Measurements from ENCODE around the gene VCAN.
A peak's percentile ranks its signal among the peaks of the same experiment; 100 is the strongest.

Gene VCAN

GRCh38 chr5:83493644-83494043, 22.1 kb downstream of the VCAN start:
- Histone ChIP-seq H3K4me3 (ENCODE audit: insufficient read depth, low read depth, low read length) (no peak overlapping the region), H3K9me3 (ENCODE audit: control insufficient read depth, low read length) (no peaks in the 10 kb centered on the region), H3K4me1 (ENCODE audit: control insufficient read depth, insufficient read depth, low read length) (no peaks in the 10 kb centered on the region), H3K27ac (ENCODE audit: insufficient read depth, low read depth, low read length, poor library complexity, severe bottlenecking) (no peak overlapping the region), H3K27me3 (ENCODE audit: control insufficient read depth, insufficient read depth, low read length, poor library complexity, severe bottlenecking) (no peaks in the 10 kb centered on the region), H3K36me3 (ENCODE audit: control insufficient read depth, insufficient read depth, low read length) (peaks cover 35% of the 10 kb centered on the region)
- WGBS, 2 experiments = 84% methylated on average over 7 of the region's 7 CpGs

GRCh38 chr5:83494087-83494620, 22.6 kb downstream of the VCAN start:
- WGBS, 2 experiments = 92 to 97% methylated on average over 1 of the region's 2 CpGs
- Histone ChIP-seq H3K27ac (ENCODE audit: insufficient read depth, low read depth, low read length, poor library complexity, severe bottlenecking) (no peak overlapping the region), H3K36me3 (ENCODE audit: control insufficient read depth, insufficient read depth, low read length) (peaks cover 40% of the 10 kb centered on the region), H3K27me3 (ENCODE audit: control insufficient read depth, insufficient read depth, low read length, poor library complexity, severe bottlenecking) (no peaks in the 10 kb centered on the region), H3K4me3 (ENCODE audit: insufficient read depth, low read depth, low read length) (no peak overlapping the region), H3K4me1 (ENCODE audit: control insufficient read depth, insufficient read depth, low read length) (no peaks in the 10 kb centered on the region), H3K9me3 (ENCODE audit: control insufficient read depth, low read length) (no peaks in the 10 kb centered on the region)

- Histone ChIP-seq H3K9me3 (ENCODE audit: control insufficient read depth, low read length) (no peaks in the 10 kb centered on the region), H3K4me3 (ENCODE audit: insufficient read depth, low read depth, low read length) (no peak overlapping the region), H3K27me3 (ENCODE audit: control insufficient read depth, insufficient read depth, low read length, poor library complexity, severe bottlenecking) (no peaks in the 10 kb centered on the region), H3K27ac (ENCODE audit: insufficient read depth, low read depth, low read length, poor library complexity, severe bottlenecking) (no peak overlapping the region), H3K4me1 (ENCODE audit: control insufficient read depth, insufficient read depth, low read length) (no peaks in the 10 kb centered on the region), H3K36me3 (ENCODE audit: control insufficient read depth, insufficient read depth, low read length) (peaks cover 45% of the 10 kb centered on the region)
- 93 to 96% methylated on average over 3 to 4 of the region's 4 CpGs for WGBS, 2 experiments
Observed at GRCh38 chr5:83494666-83495065, 23.1 kb downstream of the VCAN start.

DNA sequence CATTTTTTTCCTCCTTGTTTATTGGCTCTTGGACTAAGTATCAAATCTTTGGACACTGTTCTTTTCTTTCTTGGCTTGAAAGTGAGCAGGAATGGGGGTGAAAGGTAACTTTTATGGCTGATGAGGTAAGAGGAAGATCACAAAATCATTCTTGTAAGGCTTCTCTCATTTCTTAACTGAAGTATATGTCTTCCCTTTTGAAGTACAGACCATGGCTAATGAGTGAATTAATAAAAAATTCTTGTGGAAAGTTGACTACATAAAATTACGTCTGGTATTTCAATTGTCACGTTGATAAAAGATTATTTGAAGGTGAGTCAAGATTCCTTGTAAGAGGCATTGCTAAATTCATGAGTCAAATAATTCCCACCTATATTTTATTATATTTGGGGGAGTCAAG, 25.1 kb downstream of the VCAN start:
- peaks cover 47% of the 10 kb centered on the region for H3K36me3 ChIP-seq (ENCODE audit: control insufficient read depth, insufficient read depth, low read length)
- H3K27ac ChIP-seq (ENCODE audit: insufficient read depth, low read depth, low read length, poor library complexity, severe bottlenecking) = no peak overlapping the region

DNA sequence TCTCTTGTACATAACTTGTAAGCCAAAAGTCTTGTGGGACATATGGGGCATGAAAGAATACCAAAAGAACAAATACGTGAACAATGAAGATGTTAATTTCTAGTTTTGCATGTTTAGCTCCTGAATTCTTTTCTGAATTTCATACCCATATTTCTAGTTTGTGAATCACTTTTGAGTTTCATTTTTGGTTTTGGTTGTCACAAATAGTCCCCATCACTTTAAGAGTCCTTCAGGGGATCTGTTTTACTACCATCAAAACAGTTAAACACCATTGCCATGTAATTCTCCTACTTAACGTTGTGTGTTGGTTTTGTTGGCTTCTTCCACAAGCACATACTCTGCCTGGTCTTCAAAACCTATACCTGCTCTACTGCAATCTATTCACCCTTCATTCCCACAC, 27.0 kb downstream of the VCAN start:
- no peak overlapping the region for H3K4me3 ChIP-seq (ENCODE audit: insufficient read depth, low read depth, low read length)
- H3K36me3 ChIP-seq (ENCODE audit: control insufficient read depth, insufficient read depth, low read length) = peaks cover 42% of the 10 kb centered on the region
- no peaks in the 10 kb centered on the region for H3K27me3 ChIP-seq (ENCODE audit: control insufficient read depth, insufficient read depth, low read length, poor library complexity, severe bottlenecking)
- WGBS, 2 experiments = 95 to 97% methylated on average over 2 of the region's 2 CpGs
- no peak overlapping the region for H3K27ac ChIP-seq (ENCODE audit: insufficient read depth, low read depth, low read length, poor library complexity, severe bottlenecking)
- H3K4me1 ChIP-seq (ENCODE audit: control insufficient read depth, insufficient read depth, low read length) = peaks cover 11% of the 10 kb centered on the region
- H3K9me3 ChIP-seq (ENCODE audit: control insufficient read depth, low read length) = peaks cover 3% of the 10 kb centered on the region

More for the DNA sequence above, 25.1 kb downstream of the VCAN start:
- WGBS, 2 experiments = 96 to 100% methylated on average over 2 of the region's 2 CpGs
- Histone ChIP-seq H3K27me3 (ENCODE audit: control insufficient read depth, insufficient read depth, low read length, poor library complexity, severe bottlenecking) (no peaks in the 10 kb centered on the region), H3K4me3 (ENCODE audit: insufficient read depth, low read depth, low read length) (no peak overlapping the region), H3K4me1 (ENCODE audit: control insufficient read depth, insufficient read depth, low read length) (no peaks in the 10 kb centered on the region), H3K9me3 (ENCODE audit: control insufficient read depth, low read length) (peaks cover 3% of the 10 kb centered on the region)

- H3K27ac ChIP-seq (ENCODE audit: insufficient read depth, low read depth, low read length, poor library complexity, severe bottlenecking) = no peak overlapping the region
- H3K4me1 ChIP-seq (ENCODE audit: control insufficient read depth, insufficient read depth, low read length) = peaks cover 14% of the 10 kb centered on the region
- no peaks in the 10 kb centered on the region for H3K27me3 ChIP-seq (ENCODE audit: control insufficient read depth, insufficient read depth, low read length, poor library complexity, severe bottlenecking)
- H3K4me3 ChIP-seq (ENCODE audit: insufficient read depth, low read depth, low read length) = no peak overlapping the region
- H3K36me3 ChIP-seq (ENCODE audit: control insufficient read depth, insufficient read depth, low read length) = peaks cover 36% of the 10 kb centered on the region
- peaks cover 3% of the 10 kb centered on the region for H3K9me3 ChIP-seq (ENCODE audit: control insufficient read depth, low read length)
Observed at GRCh38 chr5:83503662-83504061, 32.1 kb downstream of the VCAN start.

DNA sequence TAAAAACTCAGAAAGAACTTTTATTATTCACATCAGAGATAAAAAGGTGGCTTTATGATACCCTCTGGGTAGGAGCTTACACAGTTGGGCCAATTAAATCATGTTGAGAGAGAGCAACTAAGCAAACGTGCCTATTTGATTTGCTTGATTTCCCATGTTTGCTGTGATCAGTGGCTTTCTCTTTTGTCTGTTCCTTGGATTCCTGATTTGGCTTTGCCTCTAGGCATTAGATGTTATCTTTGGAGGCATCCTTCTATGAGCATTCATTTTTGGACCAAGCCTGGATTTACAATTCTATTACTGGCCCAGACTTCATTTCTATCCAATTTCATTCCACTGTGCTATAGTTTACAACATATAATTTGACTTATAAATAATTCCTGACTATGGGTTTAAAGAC, 35.9 kb downstream of the VCAN start:
- no peaks in the 10 kb centered on the region for H3K27me3 ChIP-seq (ENCODE audit: control insufficient read depth, insufficient read depth, low read length, poor library complexity, severe bottlenecking)
- H3K36me3 ChIP-seq (ENCODE audit: control insufficient read depth, insufficient read depth, low read length) = peaks cover 22% of the 10 kb centered on the region
- peaks cover 15% of the 10 kb centered on the region for H3K4me1 ChIP-seq (ENCODE audit: control insufficient read depth, insufficient read depth, low read length)
- no peak overlapping the region for H3K27ac ChIP-seq (ENCODE audit: insufficient read depth, low read depth, low read length, poor library complexity, severe bottlenecking)
- H3K9me3 ChIP-seq (ENCODE audit: control insufficient read depth, low read length) = no peaks in the 10 kb centered on the region
- no peak overlapping the region for H3K4me3 ChIP-seq (ENCODE audit: insufficient read depth, low read depth, low read length)
- WGBS, 2 experiments = 88 to 95% methylated on average over 1 of the region's 1 CpG

GRCh38 chr5:83509540-83509939, 38.0 kb downstream of the VCAN start:
- Histone ChIP-seq H3K4me1 (ENCODE audit: control insufficient read depth, insufficient read depth, low read length) (peaks cover 5% of the 10 kb centered on the region), H3K36me3 (ENCODE audit: control insufficient read depth, insufficient read depth, low read length) (peaks cover 17% of the 10 kb centered on the region), H3K27ac (ENCODE audit: insufficient read depth, low read depth, low read length, poor library complexity, severe bottlenecking) (peak overlapping the region; percentile 20), H3K27me3 (ENCODE audit: control insufficient read depth, insufficient read depth, low read length, poor library complexity, severe bottlenecking) (no peaks in the 10 kb centered on the region), H3K4me3 (ENCODE audit: insufficient read depth, low read depth, low read length) (no peak overlapping the region), H3K9me3 (ENCODE audit: control insufficient read depth, low read length) (no peaks in the 10 kb centered on the region)
- 84 to 90% methylated on average over 3 to 4 of the region's 4 CpGs for WGBS, 2 experiments

GRCh38 chr5:83510260-83510659, 38.7 kb downstream of the VCAN start:
- WGBS, 2 experiments = 100% methylated on average over 1 of the region's 1 CpG
- Histone ChIP-seq H3K36me3 (ENCODE audit: control insufficient read depth, insufficient read depth, low read length) (peaks cover 17% of the 10 kb centered on the region), H3K4me3 (ENCODE audit: insufficient read depth, low read depth, low read length) (no peak overlapping the region), H3K4me1 (ENCODE audit: control insufficient read depth, insufficient read depth, low read length) (peaks cover 5% of the 10 kb centered on the region), H3K9me3 (ENCODE audit: control insufficient read depth, low read length) (no peaks in the 10 kb centered on the region), H3K27me3 (ENCODE audit: control insufficient read depth, insufficient read depth, low read length, poor library complexity, severe bottlenecking) (no peaks in the 10 kb centered on the region), H3K27ac (ENCODE audit: insufficient read depth, low read depth, low read length, poor library complexity, severe bottlenecking) (no peak overlapping the region)

DNA sequence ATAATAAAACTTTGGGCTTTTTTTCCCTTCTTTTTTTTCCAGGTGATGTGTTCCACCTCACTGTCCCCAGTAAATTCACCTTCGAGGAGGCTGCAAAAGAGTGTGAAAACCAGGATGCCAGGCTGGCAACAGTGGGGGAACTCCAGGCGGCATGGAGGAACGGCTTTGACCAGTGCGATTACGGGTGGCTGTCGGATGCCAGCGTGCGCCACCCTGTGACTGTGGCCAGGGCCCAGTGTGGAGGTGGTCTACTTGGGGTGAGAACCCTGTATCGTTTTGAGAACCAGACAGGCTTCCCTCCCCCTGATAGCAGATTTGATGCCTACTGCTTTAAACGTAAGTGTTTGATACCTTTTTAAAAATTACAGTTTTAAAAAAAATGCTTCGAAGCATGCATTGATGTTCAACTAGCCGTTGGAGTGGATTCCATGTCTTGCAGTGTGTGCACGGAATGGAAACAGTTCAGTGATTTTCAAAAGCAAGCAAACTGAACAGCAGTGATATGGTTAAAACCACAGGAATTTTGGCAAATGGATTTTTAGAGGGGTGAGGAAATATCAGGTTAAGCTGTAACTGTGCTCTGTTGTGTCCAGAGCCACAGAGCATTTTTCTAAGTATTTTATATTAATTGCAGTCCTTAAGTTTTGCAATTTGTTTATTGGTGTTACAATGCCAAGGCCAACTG, 40.7 kb downstream of the VCAN start:
- H3K4me3 ChIP-seq (ENCODE audit: insufficient read depth, low read depth, low read length) = no peak overlapping the region
- H3K27me3 ChIP-seq (ENCODE audit: control insufficient read depth, insufficient read depth, low read length, poor library complexity, severe bottlenecking) = no peaks in the 10 kb centered on the region
- 94 to 96% methylated on average over 13 of the region's 13 CpGs for WGBS, 2 experiments
- H3K36me3 ChIP-seq (ENCODE audit: control insufficient read depth, insufficient read depth, low read length) = peaks cover 6% of the 10 kb centered on the region
- H3K27ac ChIP-seq (ENCODE audit: insufficient read depth, low read depth, low read length, poor library complexity, severe bottlenecking) = no peak overlapping the region
- H3K9me3 ChIP-seq (ENCODE audit: control insufficient read depth, low read length) = no peaks in the 10 kb centered on the region
- H3K4me1 ChIP-seq (ENCODE audit: control insufficient read depth, insufficient read depth, low read length) = peaks cover 5% of the 10 kb centered on the region

Measured in ectodermal cell (in vitro differentiated cells).